Measurements from ENCODE around the gene GANC.
"Not testable (repeated sequence)": the region's sequence is repeated elsewhere in the genome, so short reads cannot be mapped to it uniquely, and the experiment has no call there.

GANC gene

GRCh38 chr15:42285034-42285433 is 12.0 kb downstream of the GANC start:
- DNase-seq: no peak

DNA sequence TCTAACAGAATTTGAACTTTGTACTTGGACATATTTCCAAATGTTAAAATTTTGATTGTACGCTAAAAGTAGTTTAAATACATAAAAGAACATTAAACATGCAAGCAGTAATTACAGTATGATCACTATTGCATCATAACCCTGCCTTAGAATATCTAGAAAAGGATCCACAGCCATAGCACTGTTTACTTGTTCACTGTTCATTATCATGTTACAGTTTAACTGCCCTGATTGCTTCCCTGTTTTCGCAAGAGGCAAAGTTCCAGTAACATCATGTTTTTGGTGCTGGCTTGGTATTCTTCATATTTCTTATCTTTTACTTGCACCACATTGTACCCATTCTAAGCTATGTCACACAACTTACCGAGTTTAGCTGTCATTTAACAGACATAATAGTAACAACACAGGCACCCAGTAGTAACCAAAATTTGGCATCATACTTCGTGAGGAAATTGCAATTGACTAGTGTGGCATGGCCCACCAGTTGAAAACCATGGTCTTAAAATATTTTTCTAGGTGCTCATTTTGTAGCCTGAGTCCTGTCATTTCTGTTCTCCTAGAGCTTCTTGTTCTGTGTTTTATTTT is 13.5 kb downstream of the GANC start:
- no peak for DNase-seq

GRCh38 chr15:42287931-42288330 is 14.9 kb downstream of the GANC start:
- DNase-seq: no peak

- no peak for DNase-seq
Observed at GRCh38 chr15:42289166-42289565, 16.2 kb downstream of the GANC start.

GRCh38 chr15:42301004-42301403 is 28.0 kb downstream of the GANC start:
- DNase-seq: peak; percentile 38

DNA sequence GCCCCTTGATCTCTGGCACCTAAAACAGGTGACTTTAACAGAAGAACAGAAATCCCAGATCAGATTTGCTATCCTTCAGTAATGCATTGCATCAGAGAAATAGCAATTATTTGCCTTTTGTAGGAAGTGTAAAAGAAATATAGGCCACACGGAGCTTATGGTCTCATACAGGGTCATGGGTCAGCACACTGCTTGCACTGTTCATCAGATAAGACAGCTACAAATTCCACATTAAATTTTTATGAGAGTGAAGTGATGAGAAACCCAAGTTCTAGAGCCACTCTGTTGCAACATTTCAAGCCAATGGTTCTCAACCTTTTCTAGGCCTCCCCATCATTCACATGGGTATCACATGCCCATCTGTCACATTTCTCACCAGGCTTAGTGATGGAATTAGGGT is 33.7 kb downstream of the GANC start:
- no peak for DNase-seq

- DNase-seq: no peak
Observed at GRCh38 chr15:42313463-42313862, 40.5 kb downstream of the GANC start.

DNA sequence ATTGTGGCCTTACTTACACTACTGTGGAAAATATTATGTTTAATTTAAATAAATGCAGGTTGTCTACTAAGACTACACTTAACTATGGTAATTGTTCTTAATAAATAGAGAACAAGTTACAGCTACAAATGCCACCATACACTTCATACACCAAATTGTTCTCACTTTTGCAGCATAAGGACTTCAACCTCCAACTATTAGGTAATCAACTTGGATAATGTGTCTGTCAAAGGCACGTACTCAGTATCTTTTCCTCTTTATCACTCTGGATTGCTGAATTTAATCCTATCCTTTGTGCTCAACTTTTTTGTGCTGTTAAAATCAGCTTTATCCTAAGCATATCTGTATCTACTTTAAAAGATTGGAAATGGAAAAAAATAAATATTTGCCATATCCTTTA is 41.8 kb downstream of the GANC start:
- DNase-seq: no peak

GRCh38 chr15:42315521-42315920 is 42.5 kb downstream of the GANC start:
- no peak for DNase-seq

GRCh38 chr15:42316282-42316805 is 43.3 kb downstream of the GANC start:
- not testable (repeated sequence) for DNase-seq

DNA sequence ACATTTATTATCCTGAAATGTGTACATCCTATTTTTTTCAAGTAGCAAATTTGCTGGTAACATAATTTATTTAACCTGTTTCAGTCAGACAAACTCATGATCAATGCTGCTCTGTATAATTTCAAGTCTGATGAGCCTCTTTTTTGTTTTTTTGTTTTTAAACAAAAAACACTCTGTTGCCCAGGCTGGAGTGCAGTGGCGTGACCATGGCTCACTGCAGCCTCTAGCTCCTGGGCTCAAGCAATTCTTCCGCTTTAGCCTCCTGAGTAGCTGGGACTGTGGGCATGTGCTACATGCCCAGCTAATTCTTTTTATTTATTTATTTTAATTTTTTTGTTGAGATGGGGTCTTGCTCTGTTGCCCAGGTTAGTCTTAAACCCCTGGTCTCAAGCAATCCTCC is 46.2 kb downstream of the GANC start:
- no peak for DNase-seq

DNA sequence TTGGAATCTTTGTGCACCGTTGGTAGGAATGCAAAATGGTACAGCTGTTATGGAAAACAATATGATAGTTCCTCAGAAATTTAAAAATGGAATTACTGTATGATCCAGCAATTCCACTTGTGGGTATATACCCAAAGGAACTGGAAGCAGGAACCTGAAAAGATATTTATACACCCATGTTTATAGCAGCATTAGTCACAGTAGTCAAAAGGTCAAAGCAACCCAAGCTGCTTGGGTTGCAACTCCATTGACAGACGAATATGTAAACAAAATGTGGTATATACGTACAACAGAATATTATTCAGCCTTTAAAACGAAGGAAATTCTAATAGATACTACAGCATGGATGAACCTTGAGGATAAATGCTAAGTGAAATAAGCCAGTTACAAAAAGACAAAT is 51.3 kb downstream of the GANC start:
- no peak for DNase-seq

DNA sequence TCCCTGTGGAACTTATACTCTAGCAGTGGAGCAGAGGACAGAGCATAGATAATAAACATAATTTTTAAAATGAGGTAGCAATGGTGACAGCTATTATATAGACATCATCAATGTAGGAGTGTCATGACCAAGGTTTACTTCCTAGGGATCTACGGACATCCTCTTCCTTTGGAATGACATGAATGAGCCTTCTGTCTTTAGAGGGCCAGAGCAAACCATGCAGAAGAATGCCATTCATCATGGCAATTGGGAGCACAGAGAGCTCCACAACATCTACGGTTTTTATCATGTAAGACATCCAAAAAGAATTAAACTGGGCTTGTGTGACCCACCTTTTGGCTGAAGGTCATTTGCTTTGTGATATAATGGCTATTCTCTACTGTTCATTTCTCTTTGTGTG is 56.2 kb downstream of the GANC start:
- DNase-seq: no peak

DNA sequence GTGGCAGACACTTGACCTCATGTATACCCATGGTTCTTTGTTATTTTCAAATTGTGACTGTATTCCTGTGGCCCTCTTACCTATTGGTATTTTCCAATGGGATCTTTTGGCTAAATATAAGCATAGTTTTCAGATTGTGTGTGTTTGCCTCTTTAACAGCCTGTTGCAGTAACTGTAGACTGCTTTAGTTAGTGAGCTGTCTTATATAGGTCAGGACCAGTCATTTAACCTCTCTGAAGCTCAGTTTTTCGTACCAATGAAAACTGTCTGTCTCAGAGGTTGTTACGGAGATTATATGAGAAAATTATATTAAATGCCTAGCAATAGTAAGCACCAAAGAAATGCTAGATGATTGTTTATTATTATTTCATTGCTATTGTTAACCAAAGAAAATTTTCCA is 57.0 kb downstream of the GANC start:
- DNase-seq: no peak

DNA sequence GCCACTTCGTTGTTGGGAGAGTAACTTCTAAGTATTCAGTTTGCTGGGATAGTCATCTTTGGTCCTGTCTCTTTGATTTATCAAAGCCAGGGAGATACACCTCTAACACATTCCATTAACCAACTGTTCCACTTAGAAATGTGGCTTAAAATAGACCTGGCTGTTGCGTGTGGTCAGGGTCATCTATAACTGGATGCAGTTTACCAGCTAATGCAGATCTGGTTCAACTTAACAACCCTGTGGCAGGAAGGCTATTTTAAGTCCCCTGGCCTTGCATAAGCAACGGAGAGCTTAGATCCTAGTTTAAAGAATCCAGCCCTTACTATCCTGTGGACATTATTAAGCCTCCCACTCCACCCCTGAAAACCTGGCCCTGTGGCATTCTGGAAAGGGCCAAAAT is 58.2 kb downstream of the GANC start:
- no peak for DNase-seq

- DNase-seq: no peak
Observed at GRCh38 chr15:42332331-42332730, 59.3 kb downstream of the GANC start.

DNA sequence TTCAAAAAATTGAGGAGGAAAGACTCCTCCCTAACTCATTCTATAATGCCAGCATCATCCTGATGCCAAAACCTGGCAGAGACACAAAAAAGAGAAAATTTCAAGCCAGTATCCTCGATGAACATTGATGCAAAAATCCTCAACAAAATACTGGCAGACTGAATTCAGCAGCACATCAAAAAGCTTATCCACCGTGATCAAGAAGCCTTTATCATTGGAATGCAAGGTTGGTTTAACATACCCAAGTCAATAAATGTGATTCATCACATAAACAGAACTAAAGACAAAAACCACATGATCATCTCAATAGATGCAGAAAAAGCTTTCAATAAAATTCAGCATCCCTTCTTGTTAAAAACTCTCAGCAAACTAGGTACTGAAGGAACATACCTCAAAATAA is 62.1 kb downstream of the GANC start:
- no peak for DNase-seq

- DNase-seq: not testable (repeated sequence)
Observed at GRCh38 chr15:42336650-42337049, 63.6 kb downstream of the GANC start.

DNA sequence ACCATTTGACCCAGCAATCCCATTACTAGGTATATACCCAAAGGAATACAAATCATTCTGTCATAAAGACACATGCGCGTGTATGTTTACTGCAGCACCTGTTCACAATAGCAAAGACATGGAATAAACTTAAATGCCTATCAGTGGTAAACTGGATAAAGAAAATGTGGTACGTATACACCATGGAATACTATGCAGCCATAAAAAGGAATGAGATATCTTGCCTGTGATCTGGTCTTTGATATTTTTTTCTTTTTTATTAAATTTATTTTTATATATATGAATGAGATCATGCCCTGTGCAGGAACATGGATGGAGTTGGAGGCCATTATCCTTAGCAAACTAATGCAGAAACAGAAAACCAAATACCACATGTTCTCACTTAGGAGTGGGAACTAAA is 64.1 kb downstream of the GANC start:
- not testable (repeated sequence) for DNase-seq

- no peak for DNase-seq
Observed at GRCh38 chr15:42338500-42338899, 65.5 kb downstream of the GANC start.

GRCh38 chr15:42343596-42344232 is 70.7 kb downstream of the GANC start:
- no peak for DNase-seq

GRCh38 chr15:42344763-42345162 is 71.8 kb downstream of the GANC start:
- DNase-seq: no peak

DNA sequence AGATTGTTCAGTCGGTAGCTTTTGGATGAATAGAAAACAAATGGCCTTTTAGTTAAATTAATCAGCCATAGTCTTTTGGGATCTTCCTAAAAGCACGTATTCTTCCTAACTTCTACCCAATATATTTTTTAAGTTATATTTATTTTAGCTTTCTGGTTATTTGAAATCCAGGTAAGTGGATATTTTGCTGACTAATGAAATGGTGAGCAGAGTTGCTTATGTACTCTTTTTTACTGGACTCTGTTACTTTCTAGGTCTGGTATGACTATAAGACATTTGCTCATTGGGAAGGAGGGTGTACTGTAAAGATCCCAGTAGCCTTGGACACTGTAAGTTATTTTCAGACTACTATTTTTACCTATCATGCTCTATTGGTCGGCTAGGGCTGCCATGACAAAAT is 72.5 kb downstream of the GANC start:
- no peak for DNase-seq

DNA sequence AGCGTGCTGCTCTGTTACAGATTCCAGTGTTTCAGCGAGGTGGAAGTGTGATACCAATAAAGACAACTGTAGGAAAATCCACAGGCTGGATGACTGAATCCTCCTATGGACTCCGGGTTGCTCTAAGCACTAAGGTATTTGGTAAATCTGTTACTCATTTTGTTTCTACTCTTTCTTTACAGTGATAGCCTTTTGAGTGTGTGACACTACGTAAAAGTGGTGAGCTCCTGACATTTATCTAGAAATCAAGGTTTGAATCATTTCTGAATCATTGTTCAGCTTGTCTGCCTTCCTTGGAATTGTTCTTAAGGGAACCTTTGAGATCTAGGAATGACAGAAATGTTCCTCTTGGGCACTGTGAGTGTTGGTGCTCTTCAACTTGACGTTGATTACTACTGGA is 75.1 kb downstream of the GANC start:
- no peak for DNase-seq

- no peak for DNase-seq
Observed at GRCh38 chr15:42349186-42349585, 76.2 kb downstream of the GANC start.

Measured in DMS53 (cell line).